Neural cell (in vitro differentiated cells): ENCODE results near the gene DLX6. TPM values are rescaled to one million over a fixed set of nuclear protein-coding genes. Genes with fewer than 3 reads are reported as not detected.

Experiments
- H2AFZ ChIP-seq: fragments of 200-600, 300-800 bp; sonication (generic), shearing (Covaris generic); 2 replicates; pipeline ENCODE4 v1.6.0; 2014; ENCODE audit warnings: low read depth, mild to moderate bottlenecking, antibody characterized with exemption, low read length, moderate library complexity
- H3F3A ChIP-seq: fragments of 200-600 bp; shearing (Covaris generic); 2 replicates; pipeline ENCODE4 v1.6.1; 2016; ENCODE audit warnings: mild to moderate bottlenecking, moderate library complexity, mixed read lengths, antibody characterized with exemption, low read length; ENCODE audit not compliant: insufficient read depth, poor library complexity, severe bottlenecking
- H3K27ac ChIP-seq: fragments of 200-600, 300-800 bp; sonication (generic), shearing (Covaris generic); 2 replicates; pipeline ENCODE4 v1.5.1; 2014; ENCODE audit warnings: mild to moderate bottlenecking, low read length, moderate library complexity
- H3K27me3 ChIP-seq: fragments of 300-800, 200-600 bp; sonication (generic), shearing (Covaris generic); 2 replicates; pipeline ENCODE4 v1.6.0; 2014; ENCODE audit warnings: mild to moderate bottlenecking, low read depth, low read length, moderate library complexity; ENCODE audit not compliant: insufficient read depth
- H3K36me3 ChIP-seq: fragments of 300-800, 200-600 bp; sonication (generic), shearing (Covaris generic); 2 replicates; pipeline ENCODE4 v1.5.1; 2014; ENCODE audit warnings: mild to moderate bottlenecking, antibody characterized with exemption, low read length, moderate library complexity; ENCODE audit not compliant: insufficient read depth
- H3K4me2 ChIP-seq: fragments of 300-800, 200-600 bp; sonication (generic), shearing (Covaris generic); 2 replicates; pipeline ENCODE4 v1.6.0; 2014; ENCODE audit warnings: mild to moderate bottlenecking, low read length
- H3K4me3 ChIP-seq: fragments of 300-800, 200-600 bp; sonication (generic), shearing (Covaris generic); 2 replicates; pipeline ENCODE4 v1.5.1; 2014; ENCODE audit warnings: mild to moderate bottlenecking, low read length, moderate library complexity
- H3K79me2 ChIP-seq: fragments of 200-600 bp; shearing (Covaris generic); replicated peaks from 2 replicates; pipeline ENCODE4 v1.6.0; 2014; ENCODE audit warnings: mild to moderate bottlenecking, low read length, moderate library complexity; ENCODE audit not compliant: insufficient read depth
- H3K9ac ChIP-seq: fragments of 300-800, 200-600 bp; sonication (generic), shearing (Covaris generic); 2 replicates; pipeline ENCODE4 v1.6.1; 2016; ENCODE audit warnings: mild to moderate bottlenecking, low read length, mixed read lengths
- H3K9me2 ChIP-seq: fragments of 200-600 bp; shearing (Covaris generic); 2 replicates; pipeline ENCODE4 v1.6.1; 2016; ENCODE audit warnings: mild to moderate bottlenecking, low read length, mixed read lengths; ENCODE audit not compliant: insufficient read depth
- H3K9me3 ChIP-seq: fragments of 200-600, 300-800 bp; sonication (generic), shearing (Covaris generic); 2 replicates; pipeline ENCODE4 v1.6.1; 2016; ENCODE audit warnings: mild to moderate bottlenecking, mixed run types, low read length, moderate library complexity, mixed read lengths
- H4K20me1 ChIP-seq: fragments of 200-600 bp; shearing (Covaris generic); 2 replicates; pipeline ENCODE4 v1.6.1; 2016; ENCODE audit warnings: mild to moderate bottlenecking, mixed run types; ENCODE audit not compliant: insufficient read depth
- CTCF ChIP-seq: fragments of 450-650 bp; IDR thresholded peaks from 2 replicates; pipeline ENCODE4 v1.5.1; 2014; ENCODE audit warnings: antibody characterized with exemption, mild to moderate bottlenecking, moderate library complexity; ENCODE audit not compliant: poor library complexity, severe bottlenecking
- EP300 ChIP-seq: fragments of 450-650 bp; conservative IDR thresholded peaks from 2 replicates; pipeline ENCODE4 v1.6.1; 2014; ENCODE audit warnings: antibody characterized with exemption, mild to moderate bottlenecking, moderate library complexity; ENCODE audit not compliant: poor library complexity, severe bottlenecking
- EZH2 ChIP-seq: fragments of 200-600, 300-800 bp; shearing (Covaris generic), sonication (generic); IDR thresholded peaks from 2 replicates; pipeline ENCODE4 v1.6.1; 2014; ENCODE audit warnings: antibody characterized with exemption, low read length, borderline replicate concordance, mild to moderate bottlenecking; ENCODE audit not compliant: insufficient read depth, poor library complexity, severe bottlenecking
- MXI1 ChIP-seq: fragments of 450-650 bp; conservative IDR thresholded peaks from 2 replicates; pipeline ENCODE4 v1.6.1; 2014; ENCODE audit warnings: antibody characterized with exemption, mild to moderate bottlenecking; ENCODE audit not compliant: poor library complexity, severe bottlenecking
- POLR2AphosphoS5 ChIP-seq: IDR thresholded peaks from 2 replicates; pipeline ENCODE4 v1.6.1; 2012
- RAD21 ChIP-seq: fragments of 450-650 bp; conservative IDR thresholded peaks from 2 replicates; pipeline ENCODE4 v1.6.1; 2014; ENCODE audit warnings: antibody characterized with exemption, mild to moderate bottlenecking, moderate library complexity
- SMC3 ChIP-seq: fragments of 450-650 bp; conservative IDR thresholded peaks from 2 replicates; pipeline ENCODE4 v1.6.1; 2014; ENCODE audit warnings: antibody characterized with exemption, mild to moderate bottlenecking, moderate library complexity; ENCODE audit not compliant: poor library complexity
- TAF1 ChIP-seq: IDR thresholded peaks from 2 replicates; pipeline ENCODE4 v1.6.1; 2012; ENCODE audit warnings: low read depth
- polyA plus RNA-seq: library from polyadenylated mRNA; depleted of rRNA; stranded (reverse); fragments of >200 nt; gene quantifications from 2 replicates; pipeline ENCODE4 v1.2.3, GENCODE V29; 2014
- TF ChIP-seq, protein P1 (sequence below): IDR thresholded peaks from 2 replicates; pipeline ENCODE4 v1.6.1; 2012; ENCODE audit warnings: borderline replicate concordance

Gene DLX6
- polyA plus RNA-seq, 1 donor from 2014 or later, result 58.8 TPM

- H3K4me3 ChIP-seq, result peak overlapping the region; percentile 73
- peaks cover 74% of the 10 kb centered on the region for H3K79me2 ChIP-seq
- H2AFZ ChIP-seq, result no peak overlapping the region
- no peaks in the 10 kb centered on the region for H3F3A ChIP-seq
- no peaks in the 10 kb centered on the region for H3K9me3 ChIP-seq
- peak overlapping the region; percentile 36 for H3K4me2 ChIP-seq
- TF ChIP-seq SMC3 (no peak), EZH2 (no peak), RAD21 (no peak), CTCF (no peak), EP300 (no peak), MXI1 (no peak)
- H4K20me1 ChIP-seq, result no peaks in the 10 kb centered on the region
- H3K9me2 ChIP-seq, result no peaks in the 10 kb centered on the region
- no peaks in the 10 kb centered on the region for H3K27me3 ChIP-seq
- peak overlapping the region; percentile 100 for H3K27ac ChIP-seq
- peak overlapping the region; percentile 60 for H3K9ac ChIP-seq
- H3K36me3 ChIP-seq, result no peaks in the 10 kb centered on the region
Measured at GRCh38 chr7:96993980-96994379, 11.4 kb upstream of the DLX6 start.

DNA sequence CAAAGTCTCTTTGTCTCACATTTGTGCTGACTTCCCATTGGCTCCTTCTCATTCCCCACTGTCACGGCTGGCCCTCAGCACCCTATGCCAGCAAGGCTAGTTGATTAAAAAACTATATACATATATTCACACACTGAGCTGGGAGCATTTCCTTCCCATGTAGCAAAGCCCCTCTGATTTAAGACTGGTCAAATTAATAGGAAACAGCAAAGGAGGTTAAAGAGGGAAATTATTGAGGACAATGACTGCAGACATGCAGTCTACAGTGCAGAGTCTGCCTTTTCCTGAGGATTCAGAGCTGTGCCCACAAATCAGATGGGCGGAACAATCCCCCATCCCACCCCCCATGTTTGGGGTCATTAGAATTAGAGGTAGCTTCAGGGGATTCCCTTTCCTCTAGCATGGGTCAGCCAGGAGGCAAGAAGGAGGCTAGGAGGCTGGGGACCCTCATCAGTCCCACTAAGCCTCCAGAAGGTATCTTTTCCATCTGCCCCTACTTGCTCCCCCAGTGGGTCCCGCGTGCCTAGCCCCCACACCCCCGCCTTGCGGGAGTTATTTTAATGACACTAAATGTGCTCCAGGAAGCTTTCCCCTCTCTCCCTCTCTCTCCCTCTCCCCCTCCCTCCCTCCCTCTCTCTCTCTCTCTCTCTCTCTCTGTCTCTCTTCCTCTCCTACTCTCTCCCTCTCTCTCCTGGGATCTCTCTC, 9.8 kb upstream of the DLX6 start:
- peak overlapping the region; percentile 99 for H3K9ac ChIP-seq
- no peak overlapping the region for H2AFZ ChIP-seq
- no peaks in the 10 kb centered on the region for H3K9me3 ChIP-seq
- H3F3A ChIP-seq, result peaks cover 4% of the 10 kb centered on the region
- no peaks in the 10 kb centered on the region for H3K9me2 ChIP-seq
- H3K79me2 ChIP-seq, result peaks cover 74% of the 10 kb centered on the region
- TF ChIP-seq EZH2 (no peak), CTCF (no peak), RAD21 (no peak), TAF1 (no peak), POLR2AphosphoS5 (no peak), EP300 (no peak)
- TF ChIP-seq, protein P1, sequence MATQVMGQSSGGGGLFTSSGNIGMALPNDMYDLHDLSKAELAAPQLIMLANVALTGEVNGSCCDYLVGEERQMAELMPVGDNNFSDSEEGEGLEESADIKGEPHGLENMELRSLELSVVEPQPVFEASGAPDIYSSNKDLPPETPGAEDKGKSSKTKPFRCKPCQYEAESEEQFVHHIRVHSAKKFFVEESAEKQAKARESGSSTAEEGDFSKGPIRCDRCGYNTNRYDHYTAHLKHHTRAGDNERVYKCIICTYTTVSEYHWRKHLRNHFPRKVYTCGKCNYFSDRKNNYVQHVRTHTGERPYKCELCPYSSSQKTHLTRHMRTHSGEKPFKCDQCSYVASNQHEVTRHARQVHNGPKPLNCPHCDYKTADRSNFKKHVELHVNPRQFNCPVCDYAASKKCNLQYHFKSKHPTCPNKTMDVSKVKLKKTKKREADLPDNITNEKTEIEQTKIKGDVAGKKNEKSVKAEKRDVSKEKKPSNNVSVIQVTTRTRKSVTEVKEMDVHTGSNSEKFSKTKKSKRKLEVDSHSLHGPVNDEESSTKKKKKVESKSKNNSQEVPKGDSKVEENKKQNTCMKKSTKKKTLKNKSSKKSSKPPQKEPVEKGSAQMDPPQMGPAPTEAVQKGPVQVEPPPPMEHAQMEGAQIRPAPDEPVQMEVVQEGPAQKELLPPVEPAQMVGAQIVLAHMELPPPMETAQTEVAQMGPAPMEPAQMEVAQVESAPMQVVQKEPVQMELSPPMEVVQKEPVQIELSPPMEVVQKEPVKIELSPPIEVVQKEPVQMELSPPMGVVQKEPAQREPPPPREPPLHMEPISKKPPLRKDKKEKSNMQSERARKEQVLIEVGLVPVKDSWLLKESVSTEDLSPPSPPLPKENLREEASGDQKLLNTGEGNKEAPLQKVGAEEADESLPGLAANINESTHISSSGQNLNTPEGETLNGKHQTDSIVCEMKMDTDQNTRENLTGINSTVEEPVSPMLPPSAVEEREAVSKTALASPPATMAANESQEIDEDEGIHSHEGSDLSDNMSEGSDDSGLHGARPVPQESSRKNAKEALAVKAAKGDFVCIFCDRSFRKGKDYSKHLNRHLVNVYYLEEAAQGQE, result no peak
- H3K4me3 ChIP-seq, result peak overlapping the region; percentile 87
- H4K20me1 ChIP-seq, result no peaks in the 10 kb centered on the region
- no peaks in the 10 kb centered on the region for H3K36me3 ChIP-seq
- H3K4me2 ChIP-seq, result peak overlapping the region; percentile 32
- H3K27ac ChIP-seq, result peak overlapping the region; percentile 100
- H3K27me3 ChIP-seq, result no peaks in the 10 kb centered on the region
